HCT116 (cell line): ENCODE results near the gene CYP46A1. TPM values are rescaled to one million over a fixed set of nuclear protein-coding genes. Genes with fewer than 3 reads are reported as not detected.

Experiments used
- ATAC-seq: fragments of 200-7000 bp; cut with Tn5 transposase; 2 replicates; pipeline ENCODE4 v1.9.1; 2020; ENCODE audit warnings: mild to moderate bottlenecking, moderate library complexity
- BruUV-seq: library from RNA; stranded (reverse); fragments of 400-500 nt; replicated peaks from 2 replicates; lab custom pipeline; 2021; lab: Mats Ljungman, UMichigan
- CTCF ChIA-PET: fragments of 300-600 bp; sonication (Branson Sonifier 250); formaldehyde crosslinking; loops from one replicate; lab custom pipeline; 2021; ENCODE audit warnings: antibody characterized with exemption; lab: Charles Lee
- POLR2A ChIA-PET: fragments of 300-600, 350-600 bp; sonication (Branson Sonifier 250); formaldehyde crosslinking; loops from one replicate; lab custom pipeline; 2021; ENCODE audit warnings: antibody characterized with exemption; lab: Charles Lee
- RAD21 ChIA-PET, 2 experiments: fragments of 300-600 bp; sonication (Branson Sonifier 250); formaldehyde crosslinking; loops; one replicate each; lab custom pipeline; 2023; ENCODE audit warnings: low total read pairs in 2 of 2; ENCODE audit not compliant: uncharacterized antibody in 2 of 2, unreplicated experiment in 2 of 2, low non-redundant PET in 1 of 2; lab: Charles Lee
- DNase-seq: peaks from one replicate; pipeline ENCODE4 v3.0.0-alpha.2; 2010; ENCODE audit warnings: low read depth, low spot score
- H2AFZ ChIP-seq: fragments of 200-600 bp; shearing (Covaris generic), sonication (generic); 2 replicates; pipeline ENCODE4 v1.6.1; 2017; ENCODE audit warnings: low read depth, mixed run types, mixed read lengths, antibody characterized with exemption, low read length; ENCODE audit not compliant: poor library complexity, severe bottlenecking
- H3K27ac ChIP-seq: 2 replicates; pipeline ENCODE4 v1.5.1; 2012; ENCODE audit warnings: low read depth, low read length
- H3K27me3 ChIP-seq: fragments of 200-600 bp; sonication (generic); 2 replicates; pipeline ENCODE4 v1.6.1; 2016; ENCODE audit warnings: mixed run types, low read length, mixed read lengths; ENCODE audit not compliant: insufficient read depth
- H3K36me3 ChIP-seq, 2 experiments: fragments of 200-500 bp in 1 of 2; fragments of 200-600 bp in 1 of 2; sonication (Bioruptor generic) in 1 of 2; sonication (generic) in 1 of 2; 2 replicates each; pipeline versions ENCODE4 v1.5.1 to v1.6.1; 2014 to 2016; ENCODE audit warnings: low read length in 2 of 2, inconsistent platforms in 1 of 2, mixed read lengths in 1 of 2, mixed run types in 1 of 2; ENCODE audit not compliant: insufficient read depth in 2 of 2, control insufficient read depth in 1 of 2
- H3K4me1 ChIP-seq, 2 experiments: fragments of 200-600 bp in 1 of 2; sonication (generic) in 1 of 2; 2 replicates each; pipeline versions ENCODE4 v1.5.1 to v1.6.1; 2012 to 2017; ENCODE audit warnings: low read length in 2 of 2, inconsistent platforms in 1 of 2, mild to moderate bottlenecking in 1 of 2, mixed read lengths in 1 of 2, mixed run types in 1 of 2, moderate library complexity in 1 of 2; ENCODE audit not compliant: insufficient read depth in 2 of 2, control insufficient read depth in 1 of 2
- H3K4me2 ChIP-seq: fragments of 200-600 bp; sonication (generic); 2 replicates; pipeline ENCODE4 v1.6.1; 2017; ENCODE audit warnings: mixed run types, low read length, mixed read lengths
- H3K4me3 ChIP-seq, 2 experiments: fragments of 200-600 bp in 1 of 2; sonication (generic) in 1 of 2; replicated peaks in 1 of 2; 2 replicates each; pipeline ENCODE4 v1.5.1; 2011 to 2016; ENCODE audit warnings: low read length in 2 of 2, control low read depth in 1 of 2, low read depth in 1 of 2, mild to moderate bottlenecking in 1 of 2, mixed read lengths in 1 of 2, mixed run types in 1 of 2
- H3K79me2 ChIP-seq: fragments of 200-600 bp; sonication (generic); 2 replicates; pipeline ENCODE4 v1.6.1; 2017; ENCODE audit warnings: mild to moderate bottlenecking, mixed run types, low read length, moderate library complexity, mixed read lengths; ENCODE audit not compliant: insufficient read depth
- H3K9ac ChIP-seq: fragments of 200-600 bp; sonication (generic); 2 replicates; pipeline ENCODE4 v1.6.1; 2016; ENCODE audit warnings: low read length, mixed read lengths
- H3K9me2 ChIP-seq: fragments of 200-600 bp; sonication (generic), shearing (Covaris generic); 2 replicates; pipeline ENCODE4 v1.6.1; 2017; ENCODE audit warnings: mixed run types, mild to moderate bottlenecking, moderate library complexity; ENCODE audit not compliant: insufficient read depth
- H3K9me3 ChIP-seq, 2 experiments: fragments of 200-500 bp in 1 of 2; fragments of 200-600 bp in 1 of 2; sonication (Bioruptor generic) in 1 of 2; sonication (generic) in 1 of 2; 2 replicates each; pipeline ENCODE4 v1.6.1; 2014 to 2017; ENCODE audit warnings: low read length in 2 of 2, mixed read lengths in 2 of 2, inconsistent platforms in 1 of 2, low read depth in 1 of 2, mild to moderate bottlenecking in 1 of 2, mixed run types in 1 of 2, moderate library complexity in 1 of 2; ENCODE audit not compliant: control insufficient read depth in 1 of 2, insufficient read depth in 1 of 2
- H4K20me1 ChIP-seq: fragments of 200-600 bp; sonication (generic), shearing (Covaris generic); 2 replicates; pipeline ENCODE4 v1.6.1; 2017; ENCODE audit warnings: mixed run types, mild to moderate bottlenecking, moderate library complexity; ENCODE audit not compliant: insufficient read depth
- ATF3 ChIP-seq: IDR thresholded peaks from 2 replicates; pipeline ENCODE4 v1.6.1; 2012
- EGR1 ChIP-seq: IDR thresholded peaks from 2 replicates; pipeline ENCODE4 v1.6.1; 2012; ENCODE audit warnings: low read depth
- EZH2 ChIP-seq: fragments of 200-600 bp; sonication (generic); IDR thresholded peaks from 2 replicates; pipeline ENCODE4 v1.6.1; 2017; ENCODE audit warnings: antibody characterized with exemption, mixed run types
- EZH2phosphoT487 ChIP-seq: fragments of 200-600 bp; IDR thresholded peaks from 2 replicates; pipeline ENCODE4 v1.6.1; 2018; ENCODE audit warnings: antibody characterized with exemption, borderline replicate concordance
- POLR2AphosphoS5 ChIP-seq: IDR thresholded peaks from 2 replicates; pipeline ENCODE4 v1.6.1; 2011; ENCODE audit warnings: mild to moderate bottlenecking, low read depth, low read length, moderate library complexity
- RAD21 ChIP-seq: IDR thresholded peaks from 2 replicates; pipeline ENCODE4 v1.6.1; 2012; ENCODE audit warnings: low read depth, mild to moderate bottlenecking
- TCF7L2 ChIP-seq: IDR thresholded peaks from 2 replicates; pipeline ENCODE4 v1.7.0; 2011; ENCODE audit warnings: borderline replicate concordance, inconsistent platforms; ENCODE audit not compliant: insufficient read depth, insufficient read length; ENCODE audit errors: extremely low read depth
- YY1 ChIP-seq: IDR thresholded peaks from 2 replicates; pipeline ENCODE4 v1.6.1; 2011; ENCODE audit warnings: low read length, low read depth, moderate library complexity, mild to moderate bottlenecking; ENCODE audit not compliant: insufficient replicate concordance; ENCODE audit errors: extremely low read depth
- ZNF274 ChIP-seq: fragments of 200-500 bp; sonication (Bioruptor generic); IDR thresholded peaks from 2 replicates; pipeline ENCODE4 v1.6.1; 2014; ENCODE audit warnings: mild to moderate bottlenecking, low read depth, low read length, inconsistent platforms
- intact Hi-C: fragments of 100-400 bp; cut with micrococcal nuclease; formaldehyde crosslinking; loops from 2 replicates; pipeline ENCODE4 v1.10.0; 2022
- total RNA-seq: library from RNA; stranded (reverse); gene quantifications from one replicate; pipeline ENCODE4 v1.2.1, GENCODE V29; 2021; ENCODE audit not compliant: unreplicated experiment
- TF ChIP-seq, protein P1 (sequence below): IDR thresholded peaks from 2 replicates; pipeline ENCODE4 v1.6.1; 2012
- TF ChIP-seq, protein P2 (sequence below): IDR thresholded peaks from 2 replicates; pipeline ENCODE4 v1.6.1; 2011; ENCODE audit warnings: mild to moderate bottlenecking, low read length, moderate library complexity; ENCODE audit not compliant: insufficient replicate concordance; ENCODE audit errors: extremely low read depth

Gene CYP46A1
- total RNA-seq, 1 experiment from 2014 or later = 0.76 TPM

- no peak for TF ChIP-seq YY1
- TF ChIP-seq POLR2AphosphoS5 = no peak
- TF ChIP-seq EZH2 = no peak
- no peak for TF ChIP-seq EZH2phosphoT487
- no peak for TF ChIP-seq ATF3
- TF ChIP-seq EGR1 = no peak
- TF ChIP-seq RAD21 = no peak
- TF ChIP-seq, protein P1, sequence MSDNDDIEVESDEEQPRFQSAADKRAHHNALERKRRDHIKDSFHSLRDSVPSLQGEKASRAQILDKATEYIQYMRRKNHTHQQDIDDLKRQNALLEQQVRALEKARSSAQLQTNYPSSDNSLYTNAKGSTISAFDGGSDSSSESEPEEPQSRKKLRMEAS = no peak
- no peak for TF ChIP-seq TCF7L2
- TF ChIP-seq, all 23 proteins: peak for 0
Observed at GRCh38 chr14:99667821-99668220, 16.3 kb upstream of the CYP46A1 start (continued).

DNA sequence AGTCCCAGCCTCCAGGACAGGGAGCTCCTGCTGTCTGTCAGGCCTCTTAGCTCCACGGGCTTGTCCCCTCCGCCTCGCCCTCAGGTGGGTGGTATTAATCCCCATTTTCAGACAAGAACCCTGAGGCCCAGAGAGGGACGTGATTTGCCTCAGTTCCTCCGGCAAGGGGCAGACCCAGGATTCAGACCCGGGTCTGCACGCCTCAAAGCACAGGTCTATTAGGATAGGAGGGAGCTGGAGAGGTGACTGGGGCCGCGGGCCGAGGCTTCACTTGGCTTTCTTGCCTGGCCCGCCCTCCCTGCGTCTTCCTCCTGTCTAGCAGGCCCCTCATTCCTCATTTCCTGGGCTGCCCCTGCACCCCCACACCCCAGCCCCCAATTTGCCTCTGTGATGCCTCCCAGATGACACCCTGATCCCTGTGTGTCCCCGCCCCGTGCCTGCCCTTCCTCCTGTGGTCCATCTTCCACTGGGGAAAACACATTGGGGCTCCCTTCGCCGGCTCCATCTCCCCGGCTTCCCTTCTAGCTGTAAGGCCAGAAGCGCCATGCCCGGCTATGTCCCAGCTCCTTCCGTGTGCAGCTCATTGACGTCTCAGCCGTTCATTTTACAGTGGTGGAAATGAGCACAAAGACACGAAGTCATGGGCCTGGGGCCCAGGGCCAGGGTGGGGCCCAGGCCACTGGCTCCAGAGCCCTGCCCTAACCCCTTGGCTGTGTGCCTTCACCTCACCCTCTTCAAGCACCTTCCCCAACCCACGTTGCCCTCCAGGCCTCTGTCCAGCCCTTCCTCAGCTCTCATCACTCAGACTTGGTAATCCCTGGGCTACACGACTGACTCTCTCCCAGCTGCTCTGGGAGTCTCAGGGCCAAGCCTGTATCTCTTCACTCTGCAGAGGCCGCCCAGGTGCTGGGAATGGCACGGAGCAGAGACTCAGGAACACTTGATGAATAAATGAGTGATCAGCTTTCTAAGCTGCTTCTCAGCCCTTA lies 15.5 kb upstream of the CYP46A1 start:
- Histone ChIP-seq H2AFZ (no peak overlapping the region), H4K20me1 (no peaks in the 10 kb centered on the region), H3K27ac (no peak overlapping the region), H3K4me3 (no peak overlapping the region), H3K79me2 (no peaks in the 10 kb centered on the region), H3K9me3 (no peaks in the 10 kb centered on the region), H3K9ac (no peak overlapping the region), H3K27me3 (no peaks in the 10 kb centered on the region), H3K4me1 (no peaks in the 10 kb centered on the region), H3K9me2 (no peaks in the 10 kb centered on the region), H3K36me3 (no peaks in the 10 kb centered on the region), H3K4me2 (no peak overlapping the region)
- no peak for DNase-seq
- ChIA-PET CTCF (interaction anchor here (1.6 to 1.9 kb wide), 2 partner anchors 15 to 19 kb away, joined by 5 read pairs; partner anchors contain the start of gene CYP46A1), POLR2A (no interaction called here), RAD21 (no interaction called here)
- TF ChIP-seq, protein P1 = no peak
- no peak for TF ChIP-seq ZNF274
- TF ChIP-seq, protein P2, sequence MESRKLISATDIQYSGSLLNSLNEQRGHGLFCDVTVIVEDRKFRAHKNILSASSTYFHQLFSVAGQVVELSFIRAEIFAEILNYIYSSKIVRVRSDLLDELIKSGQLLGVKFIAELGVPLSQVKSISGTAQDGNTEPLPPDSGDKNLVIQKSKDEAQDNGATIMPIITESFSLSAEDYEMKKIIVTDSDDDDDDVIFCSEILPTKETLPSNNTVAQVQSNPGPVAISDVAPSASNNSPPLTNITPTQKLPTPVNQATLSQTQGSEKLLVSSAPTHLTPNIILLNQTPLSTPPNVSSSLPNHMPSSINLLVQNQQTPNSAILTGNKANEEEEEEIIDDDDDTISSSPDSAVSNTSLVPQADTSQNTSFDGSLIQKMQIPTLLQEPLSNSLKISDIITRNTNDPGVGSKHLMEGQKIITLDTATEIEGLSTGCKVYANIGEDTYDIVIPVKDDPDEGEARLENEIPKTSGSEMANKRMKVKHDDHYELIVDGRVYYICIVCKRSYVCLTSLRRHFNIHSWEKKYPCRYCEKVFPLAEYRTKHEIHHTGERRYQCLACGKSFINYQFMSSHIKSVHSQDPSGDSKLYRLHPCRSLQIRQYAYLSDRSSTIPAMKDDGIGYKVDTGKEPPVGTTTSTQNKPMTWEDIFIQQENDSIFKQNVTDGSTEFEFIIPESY = no peak
- intact Hi-C loops = no loop called here
- ATAC-seq = no peak
- no TSS peak for BruUV-seq
